ENCODE results near the gene PTPRO.

Gene PTPRO

GRCh38 chr12:15522574-15523187 lies 200.4 kb downstream of the PTPRO start:
- DNase-seq (ENCODE audit: low read depth in 2 of 3, low spot score in 2 of 3) = no peak

- DNase-seq (ENCODE audit: low read depth in 2 of 3, low spot score in 2 of 3) = no peak
Measured at GRCh38 chr12:15525441-15525840, 203.1 kb downstream of the PTPRO start.

DNA sequence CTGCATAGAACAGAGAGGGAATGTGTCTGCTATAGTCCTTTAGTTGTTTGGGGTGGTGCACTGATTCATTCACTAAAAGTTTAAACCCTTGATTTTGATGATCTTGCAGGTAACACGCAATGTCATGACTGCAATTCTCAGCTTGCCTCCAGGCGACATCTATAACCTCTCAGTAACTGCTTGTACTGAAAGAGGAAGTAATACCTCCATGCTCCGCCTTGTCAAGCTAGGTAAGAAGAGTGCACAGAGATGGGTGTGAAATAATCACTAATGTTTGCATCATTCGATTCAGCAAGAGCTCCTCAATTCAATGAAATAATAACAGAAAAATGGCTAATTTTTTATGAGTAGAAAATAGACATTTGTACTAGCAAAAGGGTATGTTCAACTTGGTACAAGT lies 203.7 kb downstream of the PTPRO start:
- no peak for DNase-seq (ENCODE audit: low read depth in 2 of 3, low spot score in 2 of 3)

DNA sequence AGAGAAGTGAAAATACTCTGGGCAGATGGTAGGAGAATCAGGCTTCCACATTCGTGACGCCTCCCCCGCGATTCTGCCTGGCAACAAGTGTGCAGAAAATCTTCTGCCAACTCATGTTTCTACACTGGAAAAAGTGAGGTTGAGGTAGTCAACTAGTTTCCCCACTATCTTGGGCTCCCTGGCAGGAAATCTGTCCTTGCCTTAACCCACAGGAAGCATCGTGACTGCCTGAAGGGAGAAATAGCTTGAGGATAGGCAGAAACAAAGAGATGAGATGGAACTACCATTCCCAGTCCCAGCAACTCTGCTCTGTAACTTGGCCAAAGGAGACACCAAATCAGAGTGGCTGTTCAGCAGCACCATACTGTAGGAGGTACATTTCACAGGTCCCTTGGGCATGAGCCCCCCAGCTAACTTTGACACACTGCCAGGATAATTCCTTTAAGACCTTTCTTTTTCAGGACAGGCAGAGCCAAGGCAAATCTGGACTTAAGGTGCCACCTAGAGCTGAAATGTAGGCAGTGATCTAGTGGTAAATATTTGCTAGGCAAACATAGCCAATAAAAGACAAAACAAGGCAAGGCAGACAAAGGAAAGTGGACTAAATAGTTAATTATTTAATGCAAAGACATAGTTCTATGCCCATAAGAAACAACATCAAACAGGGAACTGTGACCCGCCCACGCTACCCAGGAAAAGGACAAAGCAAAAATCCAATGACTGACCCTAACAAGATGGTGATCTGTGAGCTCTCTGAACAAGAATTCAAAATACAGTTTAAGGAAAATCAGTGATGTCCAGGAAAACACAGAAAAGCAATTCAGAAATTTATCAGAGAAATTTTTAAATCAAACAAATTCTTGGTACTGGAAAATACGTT lies 205.1 kb downstream of the PTPRO start:
- DNase-seq (ENCODE audit: low read depth in 2 of 3, low spot score in 2 of 3) = no peak

- DNase-seq (ENCODE audit: low read depth in 2 of 3, low spot score in 2 of 3) = no peak
Measured at GRCh38 chr12:15528666-15529065, 206.4 kb downstream of the PTPRO start.

DNA sequence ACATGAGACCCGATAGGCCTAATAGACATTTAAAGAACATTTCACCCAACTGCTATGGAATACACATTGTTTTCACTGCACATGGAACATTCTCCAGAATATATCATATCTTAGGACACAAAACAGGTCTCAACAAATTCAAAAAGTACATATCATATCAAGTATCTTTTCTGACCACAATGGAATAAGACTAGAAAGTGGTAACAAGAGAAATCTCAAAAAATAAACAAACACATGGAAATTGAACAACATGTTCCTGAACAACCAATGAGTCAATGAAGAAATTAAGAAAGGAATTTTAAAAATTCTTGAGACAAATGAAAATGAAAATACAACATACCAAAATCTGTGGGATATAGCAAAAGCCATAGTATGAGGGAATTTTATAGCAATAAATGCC lies 208.1 kb downstream of the PTPRO start:
- DNase-seq (ENCODE audit: low read depth in 2 of 3, low spot score in 2 of 3) = no peak

DNA sequence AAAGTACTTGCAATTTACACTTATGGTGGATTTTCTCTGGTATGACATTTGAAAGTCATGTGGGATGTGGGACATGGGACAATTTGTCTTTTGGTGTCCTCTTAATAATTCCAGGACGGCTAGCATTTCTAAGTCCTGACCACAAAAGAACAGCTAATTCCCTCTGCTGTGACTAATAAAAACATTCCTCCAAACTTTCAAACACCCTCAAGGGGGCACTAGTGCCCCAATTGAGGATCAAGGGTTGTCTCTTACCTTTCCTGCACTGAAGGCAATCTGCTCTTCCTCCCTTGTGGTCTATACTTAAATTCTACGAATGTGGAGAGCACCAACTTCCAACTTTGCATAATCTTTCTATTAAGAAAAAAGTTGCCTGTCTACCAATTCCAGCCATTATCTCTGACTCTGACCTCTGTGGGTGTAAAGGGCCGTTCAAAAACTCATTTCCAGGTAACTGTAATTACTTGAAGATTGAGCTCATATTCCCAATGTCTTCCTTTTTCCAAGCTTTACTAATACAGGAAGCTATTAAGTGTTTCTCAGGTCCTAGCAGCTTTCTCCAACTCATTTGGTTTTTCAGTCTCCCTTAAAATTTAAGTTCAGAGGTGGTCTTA lies 210.2 kb downstream of the PTPRO start:
- no peak for DNase-seq (ENCODE audit: low read depth in 2 of 3, low spot score in 2 of 3)

GRCh38 chr12:15534322-15534721 lies 212.0 kb downstream of the PTPRO start:
- no peak for DNase-seq (ENCODE audit: low read depth in 2 of 3, low spot score in 2 of 3)

- DNase-seq (ENCODE audit: low read depth in 2 of 3, low spot score in 2 of 3) = no peak
Measured at GRCh38 chr12:15534874-15535273, 212.6 kb downstream of the PTPRO start.

DNA sequence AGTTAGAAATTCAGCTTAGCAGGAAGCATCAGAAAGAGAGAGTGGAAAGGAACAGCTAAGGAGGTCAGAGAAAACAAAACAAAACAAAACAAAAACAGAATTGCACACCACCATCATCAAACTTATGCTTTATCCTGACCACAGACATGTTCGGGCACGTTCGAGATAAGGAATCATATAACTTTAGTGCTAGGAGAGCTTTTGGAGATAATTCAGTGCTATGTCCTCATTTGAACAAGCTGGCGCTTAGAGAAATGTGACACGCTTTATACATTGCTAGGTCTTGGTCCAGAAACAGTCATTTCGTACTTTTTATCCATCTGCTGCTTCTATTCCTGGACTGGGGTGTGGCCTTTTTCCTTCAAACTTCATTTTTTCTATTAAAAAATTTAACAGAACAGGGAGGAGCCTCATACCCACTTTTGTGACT lies 213.1 kb downstream of the PTPRO start:
- no peak for DNase-seq (ENCODE audit: low read depth in 2 of 3, low spot score in 2 of 3)

- no peak for DNase-seq (ENCODE audit: low read depth in 2 of 3, low spot score in 2 of 3)
Measured at GRCh38 chr12:15536446-15536845, 214.1 kb downstream of the PTPRO start.

GRCh38 chr12:15538881-15539280 lies 216.6 kb downstream of the PTPRO start:
- DNase-seq (ENCODE audit: low read depth in 2 of 3, low spot score in 2 of 3) = no peak

DNA sequence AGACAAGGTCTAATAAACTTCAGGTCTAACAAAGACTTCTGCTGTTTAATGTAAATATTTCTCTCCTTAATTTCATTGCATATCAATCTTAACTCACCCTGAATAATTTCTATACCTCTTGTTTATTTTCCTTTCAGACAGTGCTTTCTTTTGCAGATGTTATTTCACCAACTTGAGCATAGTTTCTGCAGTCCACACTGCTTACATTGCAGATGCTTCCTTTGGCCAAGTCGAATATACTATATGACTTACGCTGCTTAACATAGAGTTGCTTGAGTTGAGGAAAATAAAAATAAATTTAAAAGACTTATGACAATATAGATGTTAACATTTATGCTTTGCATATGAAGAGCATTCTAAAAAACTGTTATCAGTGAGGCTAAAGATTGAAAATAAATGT lies 217.7 kb downstream of the PTPRO start:
- DNase-seq (ENCODE audit: low read depth in 2 of 3, low spot score in 2 of 3) = no peak

DNA sequence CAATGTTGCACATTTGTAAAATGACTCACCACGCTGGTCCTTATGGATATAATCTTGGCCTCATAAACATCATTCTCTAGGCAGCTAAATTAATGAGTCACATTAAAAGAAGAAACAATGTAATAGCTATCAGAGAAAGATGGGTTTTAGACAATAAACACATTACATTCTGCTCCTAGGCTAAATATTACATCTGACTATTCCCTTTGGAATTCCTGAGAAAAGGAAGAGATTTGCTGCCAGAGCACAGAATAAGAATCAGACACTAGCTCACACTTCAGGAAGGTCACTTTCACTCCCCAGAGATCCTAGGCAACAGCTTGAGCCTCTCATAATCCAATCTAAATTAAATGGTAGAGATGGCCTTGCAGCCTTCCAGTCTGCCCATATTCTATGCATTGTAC lies 218.2 kb downstream of the PTPRO start:
- DNase-seq (ENCODE audit: low read depth in 2 of 3, low spot score in 2 of 3) = no peak

GRCh38 chr12:15541996-15542631 lies 219.8 kb downstream of the PTPRO start:
- no peak for DNase-seq (ENCODE audit: low read depth in 2 of 3, low spot score in 2 of 3)

- DNase-seq (ENCODE audit: low read depth in 2 of 3, low spot score in 2 of 3) = no peak
Measured at GRCh38 chr12:15543347-15543746, 221.0 kb downstream of the PTPRO start.

DNA sequence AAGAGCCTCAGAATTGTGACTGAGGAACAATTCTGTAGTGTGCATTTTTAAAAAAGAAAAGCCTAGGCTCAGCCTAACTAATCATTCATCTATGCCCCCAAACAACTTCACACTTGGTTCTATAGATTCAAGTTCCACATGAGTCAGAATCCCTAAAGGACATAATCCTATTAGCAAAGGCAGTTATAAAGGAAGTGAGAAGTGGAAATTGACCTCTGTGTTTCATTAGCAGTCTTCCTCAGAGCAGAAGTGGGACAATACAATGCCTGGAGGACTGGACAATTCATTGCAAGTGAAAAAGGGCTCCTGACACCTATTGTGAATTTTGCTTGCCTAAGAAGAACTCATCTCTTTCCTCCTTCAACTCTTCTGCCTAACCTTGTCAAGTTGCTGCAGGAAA lies 222.3 kb downstream of the PTPRO start:
- no peak for DNase-seq (ENCODE audit: low read depth in 2 of 3, low spot score in 2 of 3)

DNA sequence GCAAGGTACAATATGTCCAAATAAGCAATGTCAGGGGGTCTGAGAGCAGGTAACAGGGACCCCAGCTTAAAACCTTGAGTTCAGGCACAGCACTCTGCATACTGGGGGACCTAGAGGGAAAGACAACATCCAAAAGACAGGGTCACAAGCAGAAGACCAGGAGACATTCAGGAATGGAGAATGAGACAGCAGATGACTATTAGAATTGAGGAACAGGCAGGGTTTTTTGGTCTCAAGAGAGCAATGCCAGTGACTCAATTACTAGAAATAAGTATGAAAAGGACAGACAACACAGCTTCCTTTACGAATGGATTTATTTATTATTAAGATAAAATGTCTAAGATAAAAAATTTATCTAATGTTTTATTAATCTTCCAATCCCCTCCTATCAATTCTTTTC lies 223.0 kb downstream of the PTPRO start:
- DNase-seq (ENCODE audit: low read depth in 2 of 3, low spot score in 2 of 3) = no peak

- no peak for DNase-seq (ENCODE audit: low read depth in 2 of 3, low spot score in 2 of 3)
Measured at GRCh38 chr12:15546102-15546701, 223.9 kb downstream of the PTPRO start.

- no peak for DNase-seq (ENCODE audit: low read depth in 2 of 3, low spot score in 2 of 3)
Measured at GRCh38 chr12:15547063-15547462, 224.8 kb downstream of the PTPRO start.

- no peak for DNase-seq (ENCODE audit: low read depth in 2 of 3, low spot score in 2 of 3)
Measured at GRCh38 chr12:15547691-15548090, 225.4 kb downstream of the PTPRO start.

Data from activated CD8-positive, alpha-beta memory T cell treated with anti-CD3 and anti-CD28 coated beads for 48 hours (primary cell).